Renal cortex interstitium (tissue), 11 donors: ENCODE data around the gene LIN54. TPM values are rescaled to one million over a fixed set of nuclear protein-coding genes. Genes with fewer than 3 reads are reported as not detected.
"Not testable (repeated sequence)": the region's sequence is repeated elsewhere in the genome, so short reads cannot be mapped to it uniquely, and the experiment has no call there.

Experiments used
- DNase-seq, 11 donors: peaks; one replicate each; pipeline ENCODE4 v3.0.0-alpha.2; 2013; ENCODE audit warnings: low read depth in 9 of 11, low spot score in 4 of 11; ENCODE audit errors: extremely low read depth in 1 of 11
- polyA plus RNA-seq, 3 donors: library from polyadenylated mRNA; unstranded; fragments of 120-200 nt; gene quantifications; one replicate each; pipeline ENCODE4 v1.2.1, GENCODE V29; 2013; ENCODE audit not compliant: insufficient read length in 3 of 3

The LIN54 gene
- polyA plus RNA-seq, 3 donors = 13.8 to 18.1 (median 14.7) TPM

DNA sequence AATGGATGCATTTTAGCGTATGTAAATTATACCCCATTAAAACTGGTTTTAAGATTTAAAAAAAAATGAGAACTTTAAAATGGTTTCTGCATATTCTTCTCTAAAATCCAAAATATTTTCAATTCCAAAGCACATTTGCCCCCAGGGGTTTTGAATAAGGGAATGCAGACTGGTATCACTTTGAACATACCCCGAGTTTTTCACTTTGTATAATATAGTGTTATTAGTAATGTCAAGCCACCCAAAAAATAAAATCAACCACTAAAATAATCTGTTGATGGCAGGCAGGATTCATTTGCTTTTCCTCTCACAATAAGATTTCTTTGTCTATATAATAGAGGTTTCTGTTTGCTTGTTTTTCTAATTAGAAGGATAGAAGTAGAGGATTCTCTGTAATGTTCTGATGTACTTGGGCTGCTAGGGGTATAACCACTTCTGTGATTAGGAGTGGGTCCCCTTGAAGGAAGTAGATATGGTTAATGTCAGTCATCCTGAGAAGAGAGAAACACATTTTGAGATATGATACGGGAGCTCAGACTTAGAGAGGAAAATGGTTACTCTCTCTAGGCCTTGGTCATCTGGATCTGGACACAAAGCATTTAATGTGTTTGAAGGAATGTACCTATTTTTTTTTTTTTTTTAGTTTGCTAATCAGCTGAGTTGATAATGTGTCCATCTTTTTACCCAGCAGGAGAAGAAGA, 9.3 kb upstream of the LIN54 start:
- no peak for DNase-seq

DNA sequence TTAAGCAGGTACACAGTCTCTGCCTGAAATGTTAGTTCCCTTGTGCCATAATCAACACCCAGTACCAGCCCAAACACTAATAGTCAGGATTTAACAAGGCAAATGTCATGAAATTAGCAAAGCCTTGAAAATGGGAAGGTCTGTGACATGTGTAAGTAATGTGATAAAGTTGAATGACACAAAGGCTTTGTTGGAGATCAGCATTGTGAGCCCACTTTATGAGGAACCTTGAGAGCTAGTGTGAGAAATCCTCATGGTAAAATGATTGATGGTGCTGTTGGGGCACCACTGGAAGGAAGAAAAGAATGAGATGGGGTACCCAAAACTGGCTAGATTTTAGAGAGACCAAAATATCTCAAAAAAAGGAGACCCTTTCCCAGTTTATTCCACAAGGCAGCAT, 3.3 kb upstream of the LIN54 start:
- no peak for DNase-seq

DNA sequence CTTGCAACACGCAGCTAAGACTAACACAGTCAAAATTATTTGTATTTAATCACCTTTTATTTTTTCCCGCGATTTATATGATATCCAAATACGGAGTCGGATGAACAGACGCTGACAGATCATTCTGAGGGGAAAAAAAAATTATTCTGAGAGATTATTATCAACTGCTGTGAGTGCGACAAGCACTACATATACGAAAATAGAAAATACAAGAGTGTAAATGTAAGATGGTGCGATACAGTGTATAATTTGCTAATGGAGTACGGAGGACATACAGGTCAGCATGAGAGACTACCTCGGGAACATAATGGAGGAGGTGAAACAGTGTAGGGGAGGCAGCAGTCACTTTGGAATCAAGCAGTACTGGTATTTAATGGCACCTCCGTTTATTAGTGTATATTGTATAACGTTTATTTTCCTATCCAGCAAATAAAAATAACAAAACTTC, 2.8 kb upstream of the LIN54 start:
- no peak for DNase-seq

DNA sequence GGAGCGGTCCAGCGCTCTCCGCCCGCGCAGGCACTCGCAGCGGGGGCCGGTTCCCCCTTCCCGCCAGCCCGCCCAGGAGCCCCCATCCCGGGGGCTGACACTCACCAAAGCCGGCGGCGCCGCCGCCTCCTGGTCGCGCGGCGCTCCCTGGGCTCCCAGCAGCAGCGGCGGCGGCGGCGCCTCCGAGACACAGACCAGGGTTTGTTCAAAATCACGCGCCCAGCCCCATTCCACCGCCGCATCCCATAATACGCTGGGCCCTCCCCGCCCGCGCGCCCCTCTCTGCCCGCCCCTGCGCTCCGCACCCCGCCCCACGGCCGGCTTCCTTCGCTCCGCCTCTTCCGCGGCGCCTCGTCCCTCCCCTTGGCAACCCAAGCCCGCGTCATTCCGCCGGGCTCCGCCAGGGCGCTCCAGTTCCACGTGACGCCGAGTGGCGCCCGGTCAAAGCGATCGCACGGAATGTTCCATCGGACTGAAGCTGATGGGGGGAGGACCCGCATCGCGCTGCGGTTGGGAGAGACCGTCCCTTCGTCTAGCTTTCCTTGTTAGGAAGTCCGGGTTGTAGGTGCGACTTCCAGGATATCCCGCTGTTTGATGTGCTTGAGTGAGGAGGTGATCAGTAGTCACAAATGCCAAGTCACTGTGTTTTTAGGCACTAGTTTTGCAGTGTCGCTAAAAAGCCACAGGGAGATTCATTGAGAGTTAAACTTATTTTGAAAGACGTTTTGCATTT, 2.2 kb upstream of the LIN54 start:
- peak; percentile 94 to 98 (median 97) for DNase-seq

DNA sequence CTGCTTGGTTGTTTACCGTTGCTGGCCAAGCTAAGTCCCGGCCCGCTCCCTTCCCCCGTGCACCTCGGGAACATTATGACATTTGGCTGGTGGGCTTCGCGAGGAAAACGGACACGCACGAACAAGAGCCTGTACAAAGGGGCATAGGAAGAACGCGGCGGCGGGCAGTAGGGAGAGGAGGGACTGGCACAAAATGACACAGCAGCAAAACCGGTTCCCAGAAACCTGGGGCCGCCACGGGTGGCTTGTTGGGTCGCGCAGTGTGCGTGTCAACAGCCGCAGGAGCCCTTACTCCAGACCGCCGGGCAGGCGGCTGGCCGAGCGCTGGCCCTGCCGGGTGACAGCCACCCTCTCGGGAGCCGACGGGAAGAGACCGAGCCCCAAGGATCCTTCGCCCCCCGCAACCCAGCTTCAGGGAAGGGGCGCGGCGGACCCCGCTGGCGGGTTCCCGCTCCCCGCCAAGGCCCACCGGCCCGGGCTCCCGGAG, 1.6 kb upstream of the LIN54 start:
- peak in 3 of 11 donors; percentile 18 to 25 (median 20) for DNase-seq

DNA sequence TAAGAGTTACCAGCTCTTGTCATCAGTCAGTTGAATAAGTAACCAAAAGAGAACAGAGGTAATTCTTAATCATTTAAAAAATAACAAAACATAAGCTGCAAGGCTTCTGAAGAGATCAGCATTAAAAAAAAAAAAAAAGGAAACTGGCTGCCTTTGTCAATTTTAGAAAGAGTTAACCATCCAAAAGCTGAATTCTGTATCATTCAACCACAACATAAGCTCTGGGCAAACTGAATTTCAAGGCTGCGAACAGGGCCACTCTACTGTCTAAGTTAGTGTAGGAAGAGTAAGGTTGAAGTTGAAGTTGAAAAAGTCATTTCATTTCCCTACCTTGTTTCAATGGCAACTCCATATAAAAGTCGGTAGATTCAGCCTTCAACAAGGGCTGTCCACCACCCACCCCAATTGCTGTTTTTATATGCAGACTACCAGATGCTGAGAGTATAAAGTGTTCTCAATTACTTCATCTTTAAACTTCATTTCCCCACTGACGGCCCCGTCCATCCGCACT, 1.1 kb upstream of the LIN54 start:
- no peak for DNase-seq

DNA sequence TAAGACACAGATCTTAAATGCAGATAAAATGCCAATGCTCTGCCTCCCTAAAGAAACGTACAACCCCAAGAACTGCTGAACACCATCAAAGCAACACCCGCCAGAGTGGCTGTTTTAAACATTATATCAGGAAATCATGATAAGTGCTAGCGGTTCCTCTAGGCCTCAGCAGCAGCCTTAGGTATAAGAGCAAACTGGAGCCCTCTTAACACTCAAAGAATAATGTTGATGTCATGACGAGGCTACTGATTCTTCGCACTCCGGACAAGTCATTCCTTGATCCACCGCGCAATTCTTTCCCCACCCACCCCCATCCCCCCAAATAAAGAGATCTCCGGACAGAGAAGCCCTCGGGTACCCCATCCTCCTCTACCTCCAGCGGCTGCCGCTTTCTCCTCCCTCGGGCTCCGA, 507 bp downstream of the LIN54 start:
- peak in 2 of 11 donors; percentile 20 to 24 for DNase-seq

DNA sequence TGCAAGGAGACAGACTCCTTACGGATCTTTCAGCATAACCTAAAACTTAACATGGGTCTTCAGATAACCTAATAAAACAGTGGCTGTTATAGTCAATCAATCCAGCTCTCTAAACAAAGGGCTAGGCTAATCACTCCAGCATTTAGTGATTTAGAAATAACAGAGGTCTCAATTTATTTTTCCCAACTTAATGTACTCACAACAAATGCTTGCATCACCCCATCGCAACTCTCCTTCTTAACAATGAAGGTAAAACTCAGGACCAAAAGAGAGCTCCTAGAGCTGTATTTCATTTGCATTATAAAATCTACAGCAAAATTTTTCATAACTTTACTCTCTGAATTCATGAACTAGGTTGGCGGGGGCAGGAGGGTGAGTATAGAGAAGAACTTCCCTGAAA, 1.1 kb downstream of the LIN54 start:
- DNase-seq = no peak

DNA sequence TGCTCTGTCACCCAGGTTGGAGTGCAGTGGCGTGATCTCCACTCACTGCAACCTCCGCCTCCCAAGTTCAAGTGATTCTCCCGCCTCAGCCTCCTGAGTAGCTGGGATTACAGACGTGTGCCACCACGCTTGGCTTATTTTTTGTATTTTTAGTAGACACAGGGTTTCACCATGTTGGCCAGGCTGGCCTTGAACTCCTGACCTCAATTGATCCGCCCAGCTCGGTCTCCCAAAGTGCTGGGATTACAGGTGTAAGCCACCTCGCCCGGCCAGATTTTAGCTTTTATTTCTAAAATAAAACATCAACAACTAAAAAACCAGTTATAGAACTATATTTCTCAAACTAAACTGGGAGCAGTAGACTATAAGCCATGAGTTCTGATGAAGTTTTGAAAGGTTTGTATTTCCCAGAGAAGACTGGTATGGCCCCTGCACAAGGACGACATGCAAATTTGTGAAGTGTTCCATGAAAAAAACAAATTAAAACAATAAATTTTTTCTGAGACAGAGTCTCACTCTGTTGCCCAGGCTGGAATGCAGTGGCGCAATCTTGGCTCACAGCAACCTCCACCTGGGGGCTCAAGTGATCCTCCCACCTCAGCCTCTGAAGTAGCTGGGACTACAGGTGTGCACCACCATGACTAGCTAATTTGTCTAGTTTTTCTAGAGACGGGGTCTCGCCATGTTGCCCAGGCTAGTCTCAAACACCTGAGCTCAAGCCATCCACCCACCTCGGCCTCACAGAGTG, 7.4 kb downstream of the LIN54 start:
- not testable (repeated sequence) for DNase-seq

DNA sequence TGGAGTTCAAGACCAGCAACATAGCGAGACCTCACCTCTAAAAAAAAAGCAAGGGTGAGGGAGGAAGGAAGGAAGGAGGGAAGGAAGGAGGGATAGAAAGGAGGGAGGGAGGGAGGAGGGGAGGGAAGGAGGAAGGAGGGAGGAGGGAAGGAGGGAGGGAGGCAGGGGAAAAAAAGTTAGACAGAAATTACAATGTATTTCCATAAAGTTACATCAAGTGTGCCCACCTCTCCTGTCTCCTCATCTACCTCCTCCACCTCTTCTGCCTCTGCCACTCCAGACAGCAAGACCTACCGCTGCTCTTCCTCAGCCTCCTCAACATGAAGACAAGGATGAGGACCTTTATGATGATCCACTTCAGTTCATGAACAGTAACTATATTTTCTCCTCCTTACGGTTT, 8.3 kb downstream of the LIN54 start:
- DNase-seq = no peak

DNA sequence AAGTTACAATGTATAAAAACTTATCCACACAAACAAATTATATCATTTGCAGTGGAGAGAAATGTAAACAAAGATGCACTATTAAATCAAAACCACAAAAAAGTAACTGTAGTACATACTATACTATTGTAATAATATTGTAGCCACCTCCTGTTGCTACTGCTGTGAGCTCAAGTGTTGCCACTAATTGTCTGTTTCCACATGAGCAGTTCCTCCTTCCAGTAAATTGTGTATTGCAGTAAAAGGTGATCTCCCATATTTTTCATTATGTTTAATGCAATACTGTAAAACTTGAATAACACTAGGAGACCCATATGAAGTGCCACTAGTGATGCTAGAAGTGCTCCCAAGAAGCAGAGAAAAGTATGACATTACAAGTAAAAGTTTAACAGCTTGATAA, 11.7 kb downstream of the LIN54 start:
- no peak for DNase-seq

DNA sequence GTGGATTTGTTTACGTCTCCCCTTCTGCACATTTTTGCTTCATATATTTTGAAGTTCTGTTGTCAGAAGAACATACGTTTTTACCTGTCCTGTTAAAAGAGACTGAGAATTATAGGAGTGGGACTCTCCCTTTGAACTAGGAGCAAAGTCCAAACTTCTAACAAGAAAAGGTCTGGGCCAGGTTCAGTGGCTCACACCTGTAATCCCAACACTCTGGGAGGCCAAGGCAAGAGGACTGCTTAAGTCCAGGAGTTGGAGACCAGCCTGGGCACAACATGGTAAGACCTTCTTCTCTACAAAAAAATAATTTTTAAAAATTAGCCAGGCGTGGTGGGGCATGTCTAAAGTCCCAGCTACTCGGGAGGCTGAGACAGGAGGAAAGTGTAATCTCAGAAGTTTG, 15.8 kb downstream of the LIN54 start:
- DNase-seq = no peak

DNA sequence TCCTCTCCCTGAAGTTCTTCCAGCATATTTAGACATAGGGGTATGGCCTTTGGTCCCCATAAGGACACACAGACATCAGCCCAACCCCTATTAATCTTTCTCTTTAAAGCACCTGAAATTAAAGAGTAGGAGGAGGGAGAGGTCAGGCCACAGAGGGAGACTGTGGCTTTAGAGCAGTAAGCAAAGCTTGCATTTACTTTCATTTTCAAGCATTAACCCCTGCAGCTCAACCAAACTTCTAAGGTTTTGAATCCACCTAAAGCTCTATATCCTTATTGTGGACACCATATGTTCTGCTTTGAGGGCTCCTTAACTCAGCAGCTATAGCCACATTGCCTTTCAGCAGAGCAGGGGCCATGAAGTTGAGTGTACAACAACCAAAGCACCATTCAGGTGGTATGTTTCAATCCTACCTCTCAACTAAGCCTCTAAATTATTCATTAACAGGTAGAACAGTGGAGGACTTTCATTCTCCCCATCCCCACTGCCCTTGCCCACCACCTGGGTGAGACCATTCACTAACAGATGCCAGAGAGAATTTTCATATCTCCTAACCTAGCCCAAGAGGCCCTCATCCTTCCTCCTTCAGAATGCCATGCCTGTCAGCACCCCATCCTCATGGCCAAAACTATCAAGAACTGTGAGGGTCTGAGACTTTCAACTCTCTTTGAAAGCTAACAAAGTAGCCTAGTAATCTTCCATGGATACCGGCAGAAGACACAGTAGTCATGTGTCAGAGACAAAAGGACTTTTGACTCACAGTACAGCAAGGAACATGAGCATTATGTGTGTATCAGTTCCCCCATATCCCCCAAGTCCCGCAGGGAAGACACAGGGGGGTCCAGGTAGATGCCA, 20.8 kb downstream of the LIN54 start:
- no peak for DNase-seq

DNA sequence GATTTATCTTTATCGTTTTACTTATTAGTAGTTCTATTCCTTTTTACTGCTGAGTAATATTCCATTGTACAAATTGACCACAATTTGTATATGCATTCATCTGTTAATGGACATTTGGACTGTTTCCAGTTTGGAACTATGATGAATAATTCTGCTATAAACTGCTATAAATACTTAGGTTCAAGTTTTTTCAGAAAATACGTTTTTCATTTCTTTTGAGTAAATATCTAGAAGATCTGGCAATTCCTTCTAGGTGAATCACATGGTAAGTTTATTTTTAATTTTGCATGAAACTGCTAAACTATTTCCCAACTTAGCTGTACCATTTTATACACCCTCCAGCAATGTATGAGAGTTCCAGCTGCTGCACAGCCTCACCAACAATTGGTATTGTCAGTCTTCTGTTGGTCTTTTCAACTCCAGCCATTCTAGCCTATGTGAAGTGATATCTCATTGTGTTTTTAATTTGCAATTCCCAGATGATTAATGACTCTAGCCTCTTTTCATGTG, 22.2 kb downstream of the LIN54 start:
- DNase-seq = no peak

DNA sequence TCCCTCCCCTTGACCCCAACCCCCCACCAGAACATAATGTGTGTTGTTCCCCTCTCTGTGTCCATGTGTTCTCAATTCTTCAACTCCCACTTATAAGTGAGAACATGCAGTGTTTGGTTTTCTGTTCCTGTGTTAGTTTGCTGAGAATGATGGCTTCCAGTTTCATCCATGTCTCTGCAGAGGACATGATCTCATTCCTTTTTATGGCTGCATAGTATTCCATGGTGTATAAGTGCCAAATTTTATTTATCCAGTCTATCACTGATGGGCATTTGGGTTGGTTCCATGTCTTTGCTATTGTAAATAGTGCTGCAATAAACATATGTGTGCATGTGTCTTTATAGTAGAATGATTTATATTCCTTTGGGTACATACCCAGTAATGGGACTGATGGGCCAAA, 23.1 kb downstream of the LIN54 start:
- not testable (repeated sequence) for DNase-seq

DNA sequence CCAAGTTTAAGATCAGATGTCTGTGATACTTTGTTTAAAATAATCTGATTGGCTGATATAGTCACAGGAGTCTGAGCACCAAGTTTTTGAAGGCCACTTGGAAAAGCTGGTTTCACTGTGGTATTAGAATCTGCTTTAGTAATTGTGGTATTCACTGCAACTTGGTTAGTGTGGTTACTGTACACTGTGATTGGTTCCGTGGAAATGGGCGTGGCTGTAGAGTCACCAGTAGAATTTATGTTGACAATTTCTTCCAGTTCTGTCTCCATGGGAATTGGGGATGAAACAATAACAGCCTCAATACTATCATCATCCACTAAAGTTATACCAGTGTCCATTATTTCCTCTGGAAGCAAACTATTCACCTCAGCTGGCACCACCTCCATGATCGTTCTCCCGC, 26.2 kb downstream of the LIN54 start:
- DNase-seq = no peak

DNA sequence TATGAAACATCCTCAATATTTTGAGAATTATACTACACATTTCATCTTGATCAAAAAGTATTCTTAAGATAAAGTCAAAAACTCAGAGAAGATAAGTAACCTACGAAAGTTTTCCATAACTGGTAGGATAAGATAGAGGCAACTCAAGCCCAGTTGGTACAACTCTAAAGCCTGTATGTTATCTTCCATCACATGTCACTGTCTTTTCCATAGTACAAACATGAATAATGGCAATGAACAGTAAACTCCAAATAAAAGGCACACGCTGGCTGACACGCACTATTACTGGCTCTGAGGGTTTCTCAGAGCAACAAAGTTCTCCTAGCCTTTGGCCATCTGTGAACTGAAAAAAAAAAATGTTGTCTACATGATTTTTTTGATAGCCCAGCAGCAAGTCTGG, 27.2 kb downstream of the LIN54 start:
- no peak for DNase-seq

DNA sequence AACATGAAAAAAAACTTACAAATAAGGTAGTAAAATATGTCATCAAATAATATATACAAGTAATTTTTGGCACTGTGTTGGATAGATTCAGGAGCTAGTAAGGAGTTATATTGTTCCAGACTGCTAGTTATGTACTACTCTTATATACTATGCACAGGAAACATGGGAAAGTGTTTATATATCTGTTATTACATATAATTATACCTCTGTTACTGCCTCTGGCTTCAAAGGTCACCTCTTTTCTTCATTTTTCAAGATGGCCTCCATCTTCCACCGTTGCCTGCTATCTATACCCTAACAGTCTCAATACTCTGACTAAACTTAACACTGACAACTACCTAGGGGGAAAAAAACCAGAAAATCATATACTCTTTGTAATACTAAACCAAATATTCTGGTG, 29.5 kb downstream of the LIN54 start:
- no peak for DNase-seq

DNA sequence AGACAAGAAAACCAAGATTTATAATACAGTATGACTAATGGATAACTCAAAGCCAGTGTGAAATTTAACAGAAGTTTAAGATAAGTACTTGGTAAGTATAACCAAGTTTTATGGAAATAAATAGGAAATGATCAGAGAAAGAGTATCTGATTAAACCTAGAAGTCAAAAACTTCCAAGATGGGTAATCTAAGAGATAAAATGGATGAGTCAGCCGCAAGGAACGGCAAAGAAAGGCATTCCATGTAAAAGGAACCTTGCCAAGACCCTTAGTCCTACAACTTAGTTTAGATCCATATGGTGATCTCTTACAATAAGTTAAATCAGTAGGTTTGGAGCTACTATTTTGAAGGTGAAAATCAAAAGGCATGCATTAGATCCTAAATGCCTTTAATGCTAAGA, 34.8 kb downstream of the LIN54 start:
- no peak for DNase-seq
